ENCODE measurements around the gene TMEM143.

The TMEM143 gene

DNA sequence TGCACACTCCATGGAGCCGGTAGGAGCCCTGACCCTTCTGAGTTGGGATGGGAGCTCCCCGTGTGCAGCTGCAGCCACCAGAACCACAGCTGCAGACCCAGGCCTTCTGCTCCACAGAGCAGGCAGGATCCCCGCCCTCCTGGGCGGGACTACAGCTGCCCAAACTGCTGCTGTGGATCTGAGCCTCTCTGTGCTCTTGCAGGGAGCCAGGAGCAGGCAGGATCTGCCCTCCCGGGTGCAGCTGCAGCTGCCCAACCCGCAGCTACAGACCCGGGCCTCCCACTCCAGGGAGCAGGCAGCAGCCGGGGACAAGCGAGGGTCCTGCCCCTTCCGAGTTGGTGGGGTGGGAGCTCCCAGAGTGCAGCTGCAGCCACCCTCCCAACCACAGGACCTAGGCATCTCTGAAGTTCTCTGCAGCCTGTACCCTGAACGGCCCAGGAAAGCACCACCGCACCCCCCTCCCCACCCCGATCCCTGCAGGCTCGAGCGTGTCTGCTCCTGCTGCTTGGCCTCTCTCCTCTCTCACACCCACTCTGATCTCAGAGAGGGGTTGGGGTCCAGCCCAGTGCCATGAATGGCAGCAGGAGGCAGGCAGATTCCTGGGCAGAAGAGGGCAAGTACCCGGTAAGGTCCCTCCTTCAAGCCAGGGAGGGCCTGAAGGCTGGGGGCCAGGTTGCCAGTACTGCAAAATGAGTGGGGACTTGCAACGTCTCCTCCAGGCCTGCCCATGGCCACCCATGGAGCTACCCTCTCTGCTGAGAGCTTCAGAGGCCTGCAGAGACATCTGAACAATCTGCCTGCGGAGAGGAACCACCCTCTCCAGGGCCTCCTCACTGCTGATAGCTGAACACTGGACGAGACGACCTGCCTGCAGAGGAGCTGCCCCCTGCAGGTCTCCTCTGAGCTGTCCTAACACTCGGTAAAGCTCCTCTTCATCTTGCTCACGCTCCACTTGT is 54.8 kb downstream of the TMEM143 start:
- H3K36me3 ChIP-seq = 0 out of 22 replicates have a peak, but pooled peaks cover 0 to 6% (median 0%) of the 10 kb centered on the region in 11 experiments
- no peaks in the 10 kb centered on the region; a peak in 1 of 22 replicates for H4K20me1 ChIP-seq
- peaks cover 0 to 10% (median 0%) of the 10 kb centered on the region in 11 experiments; a peak in 6 of 22 replicates for H3K9me3 ChIP-seq (replicated peaks in 1 of 11)
- peak overlapping the region in 8 of 11 experiments; percentile 56 to 82 (median 66); a peak in 16 of 22 replicates for H3K27ac ChIP-seq
- H3K4me1 ChIP-seq = peaks cover 16 to 68% (median 42%) of the 10 kb centered on the region in 10 experiments
- H3K4me3 ChIP-seq = peak overlapping the region in 7 of 10 experiments; percentile 14 to 57 (median 26); a peak in 9 of 20 replicates
- peak overlapping the region; percentile 74 to 92 (median 81) for H3K4me2 ChIP-seq
- TF ChIP-seq Cebpa-rat (IDR thresholded peaks at IDR 0.05) = no peak
- no peaks in the 10 kb centered on the region for H3K27me3 ChIP-seq
- peak overlapping the region in 9 of 11 experiments; percentile 23 to 74 (median 55); a peak in 16 of 22 replicates for H3K9ac ChIP-seq

DNA sequence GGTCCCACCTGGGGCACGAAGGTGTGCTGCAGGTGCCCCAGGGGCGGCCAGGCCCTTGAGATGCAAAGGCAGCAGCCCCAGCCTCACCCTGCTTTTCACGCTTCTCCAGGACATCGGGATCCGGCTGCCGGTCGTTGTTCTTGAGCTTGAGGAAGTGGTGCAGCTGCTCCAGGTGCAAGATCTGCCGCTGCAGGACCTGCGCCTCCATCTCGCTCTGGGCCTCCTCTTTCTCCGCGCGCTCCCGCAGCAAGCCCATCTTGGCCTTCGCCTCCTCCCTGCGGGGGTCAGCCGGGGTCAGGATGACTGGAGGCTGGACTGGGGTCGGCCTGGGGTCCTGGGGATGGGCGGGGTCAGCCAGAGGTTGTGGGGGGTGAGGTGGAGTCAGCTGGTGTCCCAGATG is 59.9 kb downstream of the TMEM143 start:
- Histone ChIP-seq H3K9me3 (replicated peaks in 1 of 11) (no peaks in the 10 kb centered on the region), H3K27ac (no peak overlapping the region), H3K9ac (no peak overlapping the region), H3K36me3 (no peaks in the 10 kb centered on the region; a peak in 1 of 22 replicates), H4K20me1 (no peaks in the 10 kb centered on the region; a peak in 1 of 22 replicates), H3K4me2 (peak overlapping the region in 7 of 11 experiments; percentile 30 to 66 (median 42); a peak in 14 of 22 replicates), H3K27me3 (no peaks in the 10 kb centered on the region), H3K4me1 (peaks cover 6 to 52% (median 32%) of the 10 kb centered on the region in 10 experiments), H3K4me3 (no peak overlapping the region)
- no peak for TF ChIP-seq Cebpa-rat (IDR thresholded peaks at IDR 0.05)

DNA sequence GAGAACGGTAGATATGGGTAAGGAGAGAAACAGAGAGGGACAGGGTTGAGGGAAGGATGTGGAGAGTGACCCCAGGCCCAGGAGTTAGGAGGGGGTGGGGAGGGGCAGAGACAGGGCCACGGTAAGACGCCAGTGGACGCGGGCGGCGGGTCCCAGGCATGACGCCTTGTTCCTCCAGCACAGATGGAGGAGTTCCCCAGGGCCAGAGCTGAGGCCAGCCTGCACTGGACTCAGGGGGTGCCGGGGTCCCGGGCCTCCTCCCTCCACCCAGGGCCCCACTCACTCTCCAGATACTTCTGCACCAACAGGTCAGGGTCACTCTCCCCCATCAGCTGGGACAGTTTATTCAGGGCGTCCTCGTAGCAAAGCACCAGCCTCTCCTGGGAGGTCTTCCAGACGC is 60.4 kb downstream of the TMEM143 start:
- H4K20me1 ChIP-seq = no peaks in the 10 kb centered on the region
- TF ChIP-seq Cebpa-rat (IDR thresholded peaks at IDR 0.05) = no peak
- peak overlapping the region in 7 of 11 experiments; percentile 26 to 66 (median 42); a peak in 11 of 22 replicates for H3K4me2 ChIP-seq
- H3K4me1 ChIP-seq = peaks cover 1 to 47% (median 27%) of the 10 kb centered on the region in 10 experiments; a peak in 19 of 20 replicates
- H3K9ac ChIP-seq = no peak overlapping the region
- H3K27me3 ChIP-seq = no peaks in the 10 kb centered on the region
- H3K36me3 ChIP-seq = no peaks in the 10 kb centered on the region; a peak in 1 of 22 replicates
- H3K4me3 ChIP-seq = no peak overlapping the region
- H3K27ac ChIP-seq = no peak overlapping the region
- no peaks in the 10 kb centered on the region for H3K9me3 ChIP-seq (replicated peaks in 1 of 11)

DNA sequence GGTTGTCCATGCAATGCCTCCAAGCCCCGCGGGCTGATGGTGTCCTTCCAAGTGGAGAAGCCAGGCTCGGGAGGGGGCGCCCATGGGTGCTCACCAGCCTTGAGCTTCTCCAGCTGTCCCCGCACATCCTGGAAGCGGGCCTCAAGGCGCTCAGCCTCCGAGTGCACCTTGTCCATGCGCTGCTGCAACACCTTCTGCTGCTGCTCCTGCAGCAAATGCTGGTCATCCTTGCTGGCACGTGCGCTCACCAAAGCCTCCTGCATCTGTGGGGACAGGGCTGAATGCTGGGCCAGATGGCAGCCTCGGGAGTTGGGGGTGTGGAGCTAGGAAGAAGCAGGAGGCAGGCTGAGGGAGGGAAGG is 61.2 kb downstream of the TMEM143 start:
- Histone ChIP-seq H3K9me3 (replicated peaks in 1 of 11) (no peaks in the 10 kb centered on the region), H3K9ac (no peak overlapping the region), H3K36me3 (no peaks in the 10 kb centered on the region; a peak in 1 of 22 replicates), H3K27me3 (no peaks in the 10 kb centered on the region), H3K4me1 (peaks cover 0 to 41% (median 21%) of the 10 kb centered on the region in 10 experiments; a peak in 14 of 20 replicates), H3K4me2 (no peak overlapping the region), H3K27ac (no peak overlapping the region), H4K20me1 (no peaks in the 10 kb centered on the region), H3K4me3 (no peak overlapping the region)
- no peak for TF ChIP-seq Cebpa-rat (IDR thresholded peaks at IDR 0.05)

- Histone ChIP-seq H3K9me3 (replicated peaks in 1 of 11) (no peaks in the 10 kb centered on the region), H3K4me3 (no peak overlapping the region), H3K9ac (no peak overlapping the region), H3K4me2 (no peak overlapping the region), H3K27ac (no peak overlapping the region), H3K4me1 (peaks cover 0 to 41% (median 23%) of the 10 kb centered on the region in 10 experiments; a peak in 14 of 20 replicates), H4K20me1 (no peaks in the 10 kb centered on the region), H3K27me3 (no peaks in the 10 kb centered on the region), H3K36me3 (no peaks in the 10 kb centered on the region; a peak in 1 of 22 replicates)
- TF ChIP-seq Cebpa-rat (IDR thresholded peaks at IDR 0.05) = no peak
These were observed 61.7 kb downstream of the TMEM143 start for GRCh38 chr19:48301886-48302599.

- no peak for TF ChIP-seq Cebpa-rat (IDR thresholded peaks at IDR 0.05)
- no peaks in the 10 kb centered on the region for H4K20me1 ChIP-seq
- peaks cover 0 to 41% (median 25%) of the 10 kb centered on the region in 10 experiments; a peak in 19 of 20 replicates for H3K4me1 ChIP-seq
- no peak overlapping the region; a peak in 1 of 22 replicates for H3K27ac ChIP-seq
- peak overlapping the region in 1 of 11 experiments; percentile 23; a peak in 1 of 22 replicates for H3K9ac ChIP-seq
- no peaks in the 10 kb centered on the region for H3K27me3 ChIP-seq
- no peaks in the 10 kb centered on the region for H3K9me3 ChIP-seq (replicated peaks in 1 of 11)
- H3K4me2 ChIP-seq = no peak overlapping the region
- H3K4me3 ChIP-seq = no peak overlapping the region
- H3K36me3 ChIP-seq = no peaks in the 10 kb centered on the region; a peak in 1 of 22 replicates
These were observed 65.8 kb downstream of the TMEM143 start for GRCh38 chr19:48297975-48298374.

GRCh38 chr19:48296963-48297734 is 66.6 kb downstream of the TMEM143 start:
- H3K9ac ChIP-seq = peak overlapping the region in 1 of 11 experiments; percentile 23; a peak in 2 of 22 replicates

GRCh38 chr19:48295458-48295857 is 68.3 kb downstream of the TMEM143 start:
- peaks cover 4 to 64% (median 45%) of the 10 kb centered on the region in 10 experiments for H3K4me1 ChIP-seq
- H3K9me3 ChIP-seq (replicated peaks in 1 of 11) = no peaks in the 10 kb centered on the region
- no peaks in the 10 kb centered on the region for H4K20me1 ChIP-seq
- H3K4me3 ChIP-seq = no peak overlapping the region
- H3K27me3 ChIP-seq = no peaks in the 10 kb centered on the region
- peak overlapping the region in 1 of 11 experiments; percentile 64; a peak in 1 of 22 replicates for H3K4me2 ChIP-seq
- no peak overlapping the region for H3K27ac ChIP-seq
- no peak overlapping the region for H3K9ac ChIP-seq
- no peaks in the 10 kb centered on the region for H3K36me3 ChIP-seq
- no peak for TF ChIP-seq Cebpa-rat (IDR thresholded peaks at IDR 0.05)

More at GRCh38 chr19:48296963-48297734, 66.6 kb downstream of the TMEM143 start:
- Histone ChIP-seq H3K36me3 (no peaks in the 10 kb centered on the region; a peak in 1 of 22 replicates), H3K27me3 (no peaks in the 10 kb centered on the region), H3K4me1 (peaks cover 0 to 49% (median 33%) of the 10 kb centered on the region in 10 experiments; a peak in 19 of 20 replicates), H3K4me3 (no peak overlapping the region), H4K20me1 (no peaks in the 10 kb centered on the region), H3K4me2 (peak overlapping the region in 2 of 11 experiments; percentile 0 to 16; a peak in 2 of 22 replicates), H3K9me3 (replicated peaks in 1 of 11) (no peaks in the 10 kb centered on the region), H3K27ac (no peak overlapping the region)
- TF ChIP-seq Cebpa-rat (IDR thresholded peaks at IDR 0.05) = no peak
